ENCODE measurements around the gene EMP2.

EMP2 gene

GRCh38 chr16:10609402-10609774 lies 29.0 kb upstream of the EMP2 start:
- Histone ChIP-seq H3K27ac (ENCODE audit: low read depth, low read length) (no peak overlapping the region), H3K9me3 (ENCODE audit: control insufficient read depth in 5 of 5, low read length in 5 of 5) (no peaks in the 10 kb centered on the region)

GRCh38 chr16:10608687-10609401 lies 28.4 kb upstream of the EMP2 start:
- H3K4me3 ChIP-seq (ENCODE audit: low read depth in 1 of 5, low read length in 5 of 5): no peak overlapping the region
- H3K27ac ChIP-seq (ENCODE audit: low read depth, low read length): no peak overlapping the region
- H3K27me3 ChIP-seq (ENCODE audit: control insufficient read depth in 5 of 5, insufficient read depth in 4 of 5, low read length in 5 of 5): no peaks in the 10 kb centered on the region
- peaks cover 0 to 16% (median 6%) of the 10 kb centered on the region in 5 donors for H3K4me1 ChIP-seq (ENCODE audit: control insufficient read depth in 5 of 5, insufficient read depth in 5 of 5, low read length in 5 of 5)
- no peaks in the 10 kb centered on the region for H3K9me3 ChIP-seq (ENCODE audit: control insufficient read depth in 5 of 5, low read length in 5 of 5)
- H3K9ac ChIP-seq (ENCODE audit: low read length in 5 of 5): no peak overlapping the region
- no peaks in the 10 kb centered on the region for H3K36me3 ChIP-seq (ENCODE audit: control insufficient read depth in 5 of 5, insufficient read depth in 5 of 5, low read length in 5 of 5)

More at GRCh38 chr16:10609402-10609774, 29.0 kb upstream of the EMP2 start:
- Histone ChIP-seq H3K36me3 (ENCODE audit: control insufficient read depth in 5 of 5, insufficient read depth in 5 of 5, low read length in 5 of 5) (no peaks in the 10 kb centered on the region), H3K27me3 (ENCODE audit: control insufficient read depth in 5 of 5, insufficient read depth in 4 of 5, low read length in 5 of 5) (no peaks in the 10 kb centered on the region), H3K4me1 (ENCODE audit: control insufficient read depth in 5 of 5, insufficient read depth in 5 of 5, low read length in 5 of 5) (peaks cover 0 to 16% (median 6%) of the 10 kb centered on the region in 5 donors), H3K9ac (ENCODE audit: low read length in 5 of 5) (no peak overlapping the region), H3K4me3 (ENCODE audit: low read depth in 1 of 5, low read length in 5 of 5) (no peak overlapping the region)

GRCh38 chr16:10607157-10607556 lies 26.8 kb upstream of the EMP2 start:
- Histone ChIP-seq H3K4me1 (ENCODE audit: control insufficient read depth in 5 of 5, insufficient read depth in 5 of 5, low read length in 5 of 5) (peaks cover 0 to 10% (median 0%) of the 10 kb centered on the region in 5 donors), H3K27me3 (ENCODE audit: control insufficient read depth in 5 of 5, insufficient read depth in 4 of 5, low read length in 5 of 5) (no peaks in the 10 kb centered on the region), H3K9ac (ENCODE audit: low read length in 5 of 5) (no peak overlapping the region), H3K36me3 (ENCODE audit: control insufficient read depth in 5 of 5, insufficient read depth in 5 of 5, low read length in 5 of 5) (no peaks in the 10 kb centered on the region), H3K27ac (ENCODE audit: low read depth, low read length) (no peak overlapping the region), H3K4me3 (ENCODE audit: low read depth in 1 of 5, low read length in 5 of 5) (no peak overlapping the region), H3K9me3 (ENCODE audit: control insufficient read depth in 5 of 5, low read length in 5 of 5) (no peaks in the 10 kb centered on the region)

GRCh38 chr16:10606607-10607006 lies 26.2 kb upstream of the EMP2 start:
- no peaks in the 10 kb centered on the region for H3K27me3 ChIP-seq (ENCODE audit: control insufficient read depth in 5 of 5, insufficient read depth in 4 of 5, low read length in 5 of 5)

GRCh38 chr16:10605636-10606035 lies 25.2 kb upstream of the EMP2 start:
- Histone ChIP-seq H3K27me3 (ENCODE audit: control insufficient read depth in 5 of 5, insufficient read depth in 4 of 5, low read length in 5 of 5) (no peaks in the 10 kb centered on the region), H3K36me3 (ENCODE audit: control insufficient read depth in 5 of 5, insufficient read depth in 5 of 5, low read length in 5 of 5) (no peaks in the 10 kb centered on the region), H3K9ac (ENCODE audit: low read length in 5 of 5) (no peak overlapping the region)

More at GRCh38 chr16:10606607-10607006, 26.2 kb upstream of the EMP2 start:
- H3K36me3 ChIP-seq (ENCODE audit: control insufficient read depth in 5 of 5, insufficient read depth in 5 of 5, low read length in 5 of 5): no peaks in the 10 kb centered on the region
- H3K27ac ChIP-seq (ENCODE audit: low read depth, low read length): no peak overlapping the region
- no peaks in the 10 kb centered on the region for H3K9me3 ChIP-seq (ENCODE audit: control insufficient read depth in 5 of 5, low read length in 5 of 5)
- no peak overlapping the region for H3K4me3 ChIP-seq (ENCODE audit: low read depth in 1 of 5, low read length in 5 of 5)
- H3K9ac ChIP-seq (ENCODE audit: low read length in 5 of 5): no peak overlapping the region
- peaks cover 0 to 10% (median 0%) of the 10 kb centered on the region in 5 donors for H3K4me1 ChIP-seq (ENCODE audit: control insufficient read depth in 5 of 5, insufficient read depth in 5 of 5, low read length in 5 of 5)

GRCh38 chr16:10601444-10602408 lies 21.3 kb upstream of the EMP2 start:
- peaks cover 0 to 10% (median 0%) of the 10 kb centered on the region in 5 donors for H3K4me1 ChIP-seq (ENCODE audit: control insufficient read depth in 5 of 5, insufficient read depth in 5 of 5, low read length in 5 of 5)
- H3K9ac ChIP-seq (ENCODE audit: low read length in 5 of 5): no peak overlapping the region
- H3K9me3 ChIP-seq (ENCODE audit: control insufficient read depth in 5 of 5, low read length in 5 of 5): no peaks in the 10 kb centered on the region
- H3K27me3 ChIP-seq (ENCODE audit: control insufficient read depth in 5 of 5, insufficient read depth in 4 of 5, low read length in 5 of 5): peaks cover 0 to 4% (median 0%) of the 10 kb centered on the region in 5 donors
- no peaks in the 10 kb centered on the region for H3K36me3 ChIP-seq (ENCODE audit: control insufficient read depth in 5 of 5, insufficient read depth in 5 of 5, low read length in 5 of 5)
- H3K27ac ChIP-seq (ENCODE audit: low read depth, low read length): no peak overlapping the region
- H3K4me3 ChIP-seq (ENCODE audit: low read depth in 1 of 5, low read length in 5 of 5): no peak overlapping the region

More at GRCh38 chr16:10605636-10606035, 25.2 kb upstream of the EMP2 start:
- no peaks in the 10 kb centered on the region for H3K9me3 ChIP-seq (ENCODE audit: control insufficient read depth in 5 of 5, low read length in 5 of 5)
- H3K4me3 ChIP-seq (ENCODE audit: low read depth in 1 of 5, low read length in 5 of 5): no peak overlapping the region
- H3K4me1 ChIP-seq (ENCODE audit: control insufficient read depth in 5 of 5, insufficient read depth in 5 of 5, low read length in 5 of 5): peaks cover 0 to 10% (median 0%) of the 10 kb centered on the region in 5 donors
- H3K27ac ChIP-seq (ENCODE audit: low read depth, low read length): no peak overlapping the region

DNA sequence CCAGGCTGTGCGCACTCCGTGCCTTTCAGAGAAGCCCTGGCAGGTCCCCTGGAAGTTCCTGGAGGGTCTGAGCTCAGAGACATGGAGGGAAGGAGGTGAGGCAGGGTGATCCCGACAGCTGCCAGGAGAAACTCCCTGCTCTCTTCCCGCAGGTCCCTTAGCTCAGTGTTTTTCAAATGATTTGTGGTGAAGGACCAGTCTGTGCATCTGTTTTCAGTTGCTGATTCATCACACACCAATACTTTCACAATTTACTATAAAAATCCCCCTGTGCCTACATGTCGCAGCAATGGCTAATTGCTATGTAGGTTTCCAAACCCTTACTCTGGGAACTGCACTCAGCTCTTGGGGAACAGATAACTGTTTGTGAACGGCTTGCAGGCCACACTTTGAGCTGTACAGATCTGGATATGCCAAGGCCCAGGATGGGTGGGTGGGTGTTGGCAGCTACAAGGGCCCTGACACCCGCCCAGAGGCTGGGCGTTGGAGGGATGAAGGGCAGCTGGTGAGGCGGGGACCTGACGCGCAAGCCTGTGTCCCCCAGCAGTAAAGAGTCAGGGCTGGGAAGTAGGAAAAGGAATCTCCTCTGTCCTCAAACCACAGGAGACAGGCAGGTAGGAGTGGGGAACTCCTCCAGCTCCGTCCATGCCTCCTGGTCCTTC lies 20.5 kb upstream of the EMP2 start:
- Histone ChIP-seq H3K4me1 (ENCODE audit: control insufficient read depth in 5 of 5, insufficient read depth in 5 of 5, low read length in 5 of 5) (peaks cover 0 to 14% (median 4%) of the 10 kb centered on the region in 5 donors), H3K27ac (ENCODE audit: low read depth, low read length) (no peak overlapping the region), H3K27me3 (ENCODE audit: control insufficient read depth in 5 of 5, insufficient read depth in 4 of 5, low read length in 5 of 5) (peaks cover 0 to 4% (median 0%) of the 10 kb centered on the region in 5 donors), H3K4me3 (ENCODE audit: low read depth in 1 of 5, low read length in 5 of 5) (no peak overlapping the region), H3K36me3 (ENCODE audit: control insufficient read depth in 5 of 5, insufficient read depth in 5 of 5, low read length in 5 of 5) (no peaks in the 10 kb centered on the region), H3K9ac (ENCODE audit: low read length in 5 of 5) (no peak overlapping the region), H3K9me3 (ENCODE audit: control insufficient read depth in 5 of 5, low read length in 5 of 5) (no peaks in the 10 kb centered on the region)

- Histone ChIP-seq H3K9me3 (ENCODE audit: control insufficient read depth in 5 of 5, low read length in 5 of 5) (no peaks in the 10 kb centered on the region), H3K27ac (ENCODE audit: low read depth, low read length) (no peak overlapping the region), H3K36me3 (ENCODE audit: control insufficient read depth in 5 of 5, insufficient read depth in 5 of 5, low read length in 5 of 5) (no peaks in the 10 kb centered on the region), H3K9ac (ENCODE audit: low read length in 5 of 5) (no peak overlapping the region), H3K4me1 (ENCODE audit: control insufficient read depth in 5 of 5, insufficient read depth in 5 of 5, low read length in 5 of 5) (peaks cover 0 to 19% (median 5%) of the 10 kb centered on the region in 5 donors), H3K27me3 (ENCODE audit: control insufficient read depth in 5 of 5, insufficient read depth in 4 of 5, low read length in 5 of 5) (peaks cover 0 to 4% (median 0%) of the 10 kb centered on the region in 5 donors), H3K4me3 (ENCODE audit: low read depth in 1 of 5, low read length in 5 of 5) (no peak overlapping the region)
Observed at GRCh38 chr16:10599626-10600025, 19.2 kb upstream of the EMP2 start.

DNA sequence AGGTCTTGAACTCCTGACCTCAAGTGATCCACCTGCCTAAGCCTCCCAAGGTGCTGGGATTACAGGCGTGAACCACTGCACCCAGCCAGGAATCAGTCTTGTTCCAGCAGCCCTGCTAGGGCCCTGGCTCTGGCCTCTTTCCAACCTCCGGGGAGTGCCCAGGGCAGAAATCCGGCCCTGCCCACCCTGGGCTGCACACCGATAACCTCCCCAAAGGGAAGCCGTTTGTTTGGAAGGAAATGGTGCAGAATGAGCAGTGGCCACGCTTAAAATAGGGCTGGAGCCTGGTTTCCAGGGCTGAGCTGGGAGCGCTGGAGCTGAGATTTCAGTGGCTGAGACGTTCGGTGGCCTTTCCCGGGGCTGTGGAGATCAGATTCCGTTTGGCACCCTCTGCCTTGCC lies 17.8 kb upstream of the EMP2 start:
- peaks cover 0 to 4% (median 0%) of the 10 kb centered on the region in 5 donors for H3K27me3 ChIP-seq (ENCODE audit: control insufficient read depth in 5 of 5, insufficient read depth in 4 of 5, low read length in 5 of 5)
- H3K4me1 ChIP-seq (ENCODE audit: control insufficient read depth in 5 of 5, insufficient read depth in 5 of 5, low read length in 5 of 5): peaks cover 0 to 19% (median 8%) of the 10 kb centered on the region in 5 donors
- H3K36me3 ChIP-seq (ENCODE audit: control insufficient read depth in 5 of 5, insufficient read depth in 5 of 5, low read length in 5 of 5): no peaks in the 10 kb centered on the region
- H3K9ac ChIP-seq (ENCODE audit: low read length in 5 of 5): no peak overlapping the region
- peak overlapping the region in 1 of 5 donors; percentile 14 for H3K4me3 ChIP-seq (ENCODE audit: low read depth in 1 of 5, low read length in 5 of 5)
- H3K9me3 ChIP-seq (ENCODE audit: control insufficient read depth in 5 of 5, low read length in 5 of 5): no peaks in the 10 kb centered on the region
- H3K27ac ChIP-seq (ENCODE audit: low read depth, low read length): no peak overlapping the region

Data from subcutaneous abdominal adipose tissue (tissue), 5 donors.